Activated CD4-positive, alpha-beta T cell treated with anti-CD3 and anti-CD28 coated beads, Interleukin-2, Interleukin-6, amounts not matched to agents 100 ng/mL and 50 ng/mL, durations not matched to agents 16 hours and 8 hours (primary cell): ENCODE measurements around the gene APOL4.
A peak's percentile ranks its signal among the peaks of the same experiment; 100 is the strongest.
"Not testable (repeated sequence)": the region's sequence is repeated elsewhere in the genome, so short reads cannot be mapped to it uniquely, and the experiment has no call there.

Experiments used
- DNase-seq: peaks from one replicate; pipeline ENCODE4 v3.0.0-alpha.2; 2020

Gene APOL4

GRCh38 chr22:36231051-36231450 lies 29.4 kb upstream of the APOL4 start:
- DNase-seq, result not testable (repeated sequence)

- DNase-seq, result not testable (repeated sequence)
Observed at GRCh38 chr22:36229649-36230048, 28.0 kb upstream of the APOL4 start.

- DNase-seq, result no peak
Observed at GRCh38 chr22:36228944-36229343, 27.3 kb upstream of the APOL4 start.

DNA sequence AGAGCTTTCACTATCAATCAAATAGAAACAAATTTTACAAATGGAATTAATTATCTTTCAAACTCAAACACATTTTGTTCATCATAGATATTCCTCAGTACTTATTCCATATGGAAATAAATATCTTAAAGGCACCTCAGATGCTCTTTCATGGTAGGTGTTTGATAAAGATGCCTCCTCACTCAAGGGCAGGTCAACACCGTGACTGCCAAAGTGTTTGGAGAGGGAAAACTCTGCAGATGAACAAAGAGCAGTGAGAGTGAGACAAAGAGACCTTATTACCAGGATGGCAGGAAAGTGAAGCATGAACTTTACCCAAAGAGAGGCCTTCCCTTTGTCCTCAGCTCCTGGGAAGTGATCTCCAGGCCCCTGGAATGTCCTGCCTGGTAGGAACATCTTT lies 26.8 kb upstream of the APOL4 start:
- DNase-seq, result not testable (repeated sequence)

- DNase-seq, result no peak
Observed at GRCh38 chr22:36227806-36228205, 26.2 kb upstream of the APOL4 start.

DNA sequence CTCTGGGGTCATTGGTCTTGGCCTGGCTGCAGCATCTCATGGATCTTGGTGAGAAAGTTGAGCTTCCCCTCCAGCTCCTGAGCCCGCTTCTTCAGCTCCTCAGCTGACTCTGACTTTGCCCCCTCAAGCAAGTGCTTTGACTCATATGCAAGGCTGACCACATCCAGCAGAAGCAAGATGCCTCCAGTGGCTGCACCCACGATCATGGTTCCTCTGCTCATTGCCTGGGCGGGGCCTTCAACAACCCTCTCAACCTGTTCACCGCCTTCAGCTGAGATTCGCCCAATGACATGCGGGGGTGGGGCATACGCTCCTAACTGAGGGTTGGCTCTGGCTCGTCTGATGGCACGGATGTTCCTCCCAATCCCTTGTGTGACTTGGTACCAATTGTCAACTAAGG lies 25.8 kb upstream of the APOL4 start:
- peak; percentile 14 for DNase-seq

DNA sequence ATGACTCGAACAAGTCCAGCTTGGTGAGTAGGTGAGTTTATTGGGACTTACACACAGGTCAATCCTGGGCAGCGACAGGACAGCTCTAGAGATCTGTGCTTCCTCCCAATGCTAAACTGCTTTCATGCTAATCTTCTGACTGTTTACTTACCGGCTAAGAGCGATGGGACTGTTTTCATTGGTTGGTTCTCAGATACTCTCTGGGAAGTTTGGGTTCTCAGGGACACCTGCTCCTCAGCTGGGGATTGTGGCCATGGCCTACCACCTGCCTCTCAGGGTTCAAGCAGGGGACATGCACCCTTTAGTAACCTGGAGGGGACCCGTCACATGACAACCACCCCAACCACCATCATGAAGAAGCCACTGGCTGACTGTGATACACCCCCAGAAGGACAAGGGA lies 24.6 kb upstream of the APOL4 start:
- DNase-seq, result no peak

- no peak for DNase-seq
Observed at GRCh38 chr22:36225333-36225922, 23.8 kb upstream of the APOL4 start.

DNA sequence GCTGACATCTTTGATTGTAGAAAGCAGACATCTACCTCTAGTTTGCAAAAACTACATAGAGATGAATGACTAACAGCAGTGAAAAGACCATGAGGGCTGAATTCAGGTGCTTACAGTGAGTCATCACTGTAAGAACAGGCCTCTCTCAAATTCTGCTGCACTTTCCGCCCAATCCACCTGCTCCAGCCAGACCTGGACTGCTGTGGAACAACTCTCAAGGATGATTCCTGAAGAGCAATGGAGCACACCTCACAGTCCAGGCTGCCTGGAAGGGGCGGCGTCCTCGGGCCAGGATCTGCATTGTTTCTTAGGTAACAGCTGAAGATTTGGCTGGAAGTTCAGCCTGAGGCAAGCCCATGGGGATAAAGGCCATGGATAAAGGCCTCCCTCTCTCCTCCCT lies 22.6 kb upstream of the APOL4 start:
- no peak for DNase-seq

DNA sequence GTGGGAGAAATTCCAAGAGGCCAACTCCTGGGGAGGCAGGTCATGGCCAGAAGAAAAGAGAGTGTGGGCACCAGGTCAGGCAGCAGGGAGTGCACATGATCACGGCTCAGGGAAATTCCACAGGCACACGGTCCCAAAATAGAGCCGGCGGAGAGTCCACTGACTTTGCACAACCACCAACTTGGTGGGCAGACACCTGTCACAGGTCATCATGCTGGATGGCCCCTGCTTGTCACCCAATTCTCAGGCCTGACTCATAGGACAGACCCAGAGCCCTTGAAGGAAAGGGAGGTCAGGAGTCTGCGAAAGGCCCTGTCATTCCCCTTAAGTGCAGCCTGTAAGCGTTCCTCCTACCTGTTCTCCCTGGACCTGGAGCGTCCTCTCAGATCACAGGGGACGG lies 21.9 kb upstream of the APOL4 start:
- DNase-seq, result no peak

DNA sequence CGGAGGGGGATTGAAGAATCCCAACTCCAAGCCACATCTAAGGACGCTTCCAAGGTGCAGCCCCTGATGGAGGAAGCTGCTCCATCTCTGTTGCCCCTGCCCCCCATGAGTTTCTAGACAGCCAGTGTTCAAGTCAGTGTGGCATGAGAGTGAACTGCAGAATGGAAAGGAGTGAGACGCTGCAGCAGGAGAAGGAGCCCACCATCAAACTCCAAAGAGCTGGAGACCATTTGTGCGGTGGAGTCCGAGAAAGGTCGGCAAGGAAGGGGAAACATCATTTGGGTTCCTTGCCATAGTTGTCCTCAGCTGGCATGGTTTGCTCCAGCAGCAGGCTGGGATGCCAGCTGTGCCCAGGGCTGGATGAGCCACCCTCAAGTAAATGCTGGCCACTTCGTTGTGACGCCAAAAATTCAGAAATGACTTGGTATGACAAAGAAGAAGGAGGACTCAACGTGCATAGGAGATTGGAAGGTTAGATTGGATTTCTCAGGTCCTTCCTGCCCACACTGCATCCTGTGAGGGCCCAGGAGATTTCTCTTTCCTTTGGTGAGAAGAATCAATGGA lies 21.4 kb upstream of the APOL4 start:
- DNase-seq, result no peak

GRCh38 chr22:36221799-36222751 lies 20.5 kb upstream of the APOL4 start:
- DNase-seq, result peak; percentile 65

GRCh38 chr22:36220451-36220921 lies 18.9 kb upstream of the APOL4 start:
- DNase-seq, result no peak

DNA sequence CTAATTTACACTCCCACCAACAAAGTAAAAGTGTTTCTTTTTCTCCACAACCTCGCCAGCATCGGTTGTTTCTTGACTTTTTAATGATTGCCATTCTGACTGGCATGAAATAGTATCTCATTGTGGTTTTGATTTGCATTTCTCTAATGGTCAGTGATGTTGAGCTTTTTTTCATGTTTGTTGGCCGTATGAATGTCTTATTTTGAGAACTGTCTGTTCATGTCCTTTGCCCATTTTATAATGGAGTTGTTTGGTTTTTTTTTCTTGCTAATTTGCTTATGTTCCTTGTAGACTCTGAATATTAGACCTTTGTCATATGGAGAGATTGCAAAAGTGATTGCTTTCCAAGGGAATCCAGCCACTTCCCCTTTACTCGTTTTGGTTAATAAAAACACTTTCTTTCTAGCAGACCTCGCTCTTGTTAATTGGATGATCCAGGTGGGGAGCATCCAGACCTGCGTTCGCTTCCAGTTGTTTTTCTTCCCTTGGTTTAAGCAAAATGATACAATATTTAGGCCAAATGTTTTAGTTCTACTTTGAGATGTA lies 17.1 kb upstream of the APOL4 start:
- DNase-seq, result no peak

DNA sequence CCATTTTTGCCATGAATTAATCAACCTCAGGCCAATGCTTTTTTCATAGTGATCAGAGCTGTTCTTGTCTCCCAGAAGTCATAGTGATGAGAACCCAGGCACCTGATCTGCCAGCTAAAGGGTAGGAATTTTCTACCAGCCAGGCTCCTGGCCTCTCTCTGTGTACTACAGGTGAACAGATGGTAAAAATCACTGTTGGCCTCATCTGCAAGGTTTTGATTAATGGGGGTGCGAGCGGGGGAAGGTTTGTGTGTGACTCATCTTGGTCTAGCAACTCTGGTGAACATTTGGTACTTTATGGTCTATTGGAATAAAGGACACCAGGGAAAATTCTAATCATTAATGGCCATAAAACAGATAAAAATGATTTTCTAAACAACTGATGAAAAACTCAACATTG lies 14.4 kb upstream of the APOL4 start:
- no peak for DNase-seq

GRCh38 chr22:36213586-36213985 lies 12.0 kb upstream of the APOL4 start:
- DNase-seq, result no peak

- DNase-seq, result no peak
Observed at GRCh38 chr22:36212901-36213300, 11.3 kb upstream of the APOL4 start.

GRCh38 chr22:36211237-36211861 lies 9.7 kb upstream of the APOL4 start:
- no peak for DNase-seq

DNA sequence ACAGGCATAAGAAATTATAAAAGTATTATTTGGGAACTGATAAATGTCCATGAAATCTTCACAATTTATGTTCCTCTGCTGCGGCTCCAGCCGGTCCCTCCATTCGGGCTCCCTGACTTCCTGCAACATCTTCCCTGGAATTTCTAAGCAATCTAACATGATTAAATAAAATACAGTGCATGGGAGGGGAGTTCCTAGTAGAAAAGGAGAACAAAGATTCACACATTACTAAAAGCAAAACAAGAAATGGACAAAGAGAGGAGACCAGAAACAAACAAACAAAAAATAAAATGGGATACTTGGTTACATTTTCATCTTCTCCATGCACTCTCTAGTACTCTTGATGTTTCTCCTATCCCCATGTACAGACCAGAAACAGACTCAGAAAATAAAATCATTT lies 8.6 kb upstream of the APOL4 start:
- DNase-seq, result no peak

GRCh38 chr22:36209488-36209908 lies 7.9 kb upstream of the APOL4 start:
- DNase-seq, result not testable (repeated sequence)

GRCh38 chr22:36208914-36209313 lies 7.3 kb upstream of the APOL4 start:
- DNase-seq, result no peak

- DNase-seq, result no peak
Observed at GRCh38 chr22:36208162-36208765, 6.7 kb upstream of the APOL4 start.

DNA sequence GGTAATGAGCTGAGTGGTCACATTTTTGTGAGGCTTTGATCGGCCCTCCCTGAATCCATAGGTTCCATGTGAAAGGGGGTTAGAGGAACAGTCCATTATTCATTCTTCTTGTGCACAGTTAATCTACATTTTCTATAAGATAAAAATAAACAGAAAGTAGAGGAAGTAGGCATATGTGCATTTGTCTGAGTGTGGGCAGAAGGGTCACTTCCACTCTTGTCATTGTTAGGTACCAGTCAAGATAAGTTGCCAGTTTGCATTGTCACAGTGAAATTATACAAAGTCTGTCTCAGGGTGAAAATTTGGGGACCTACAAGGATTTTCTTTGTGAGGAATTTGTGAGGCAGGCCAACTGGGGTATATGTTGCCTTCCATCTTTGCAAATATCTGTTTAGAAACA lies 4.6 kb upstream of the APOL4 start:
- DNase-seq, result no peak
